HFFc6 (cell line): ENCODE measurements around the gene HOXD12. TPM values are rescaled to one million over a fixed set of nuclear protein-coding genes. Genes with fewer than 3 reads are reported as not detected.

Experiments used
- DNase-seq: peaks from one replicate; pipeline ENCODE4 v3.0.0-alpha.2; 2018
- H3K27ac Mint-ChIP-seq: 2 replicates; pipeline ENCODE4 v1.8.0; 2020; ENCODE audit warnings: mild to moderate bottlenecking, mixed read lengths
- H3K27me3 Mint-ChIP-seq: 2 replicates; pipeline ENCODE4 v1.8.0; 2021; ENCODE audit warnings: mild to moderate bottlenecking, moderate library complexity, mixed read lengths; ENCODE audit not compliant: insufficient read depth
- H3K36me3 Mint-ChIP-seq: 2 replicates; pipeline ENCODE4 v1.8.0; 2021; ENCODE audit warnings: low read depth, mixed read lengths
- H3K4me1 Mint-ChIP-seq: 2 replicates; pipeline ENCODE4 v1.8.0; 2020; ENCODE audit warnings: low read depth, mixed read lengths
- H3K4me3 Mint-ChIP-seq: 2 replicates; pipeline ENCODE4 v1.8.0; 2020; ENCODE audit warnings: mild to moderate bottlenecking, moderate library complexity, mixed read lengths
- H3K9me3 Mint-ChIP-seq: 2 replicates; pipeline ENCODE4 v1.8.0; 2020; ENCODE audit warnings: mild to moderate bottlenecking, mixed read lengths
- total RNA-seq, 6 experiments: library from RNA; stranded (reverse); fragmentation: NEBNext Ultra II Directional; extraction: Animal tissue kit (Norgen Biotek cat#: 25700); gene quantifications; 2 replicates in 1 of 6; 3 replicates in 5 of 6; pipeline ENCODE4 v1.2.3, GENCODE V29; 2021
- TF ChIP-seq, protein P1 (sequence below): fragments of 200-600 bp; sonication (generic); IDR thresholded peaks from 2 replicates; pipeline ENCODE4 v1.5.0; 2021; ENCODE audit warnings: antibody characterized with exemption, mild to moderate bottlenecking

HOXD12 gene
- total RNA-seq, 6 experiments from 2014 or later: 0.19 to 0.36 (median 0.26) TPM; not detected in 2

GRCh38 chr2:176123411-176124109 is 24.0 kb downstream of the HOXD12 start:
- Mint-ChIP-seq H3K27ac (no peak overlapping the region), H3K27me3 (peaks cover 14% of the 10 kb centered on the region)

GRCh38 chr2:176124110-176124946 is 24.7 kb downstream of the HOXD12 start:
- H3K4me3 Mint-ChIP-seq: no peak overlapping the region; the same call in 1 of the 2 replicates
- DNase-seq: no peak
- no peaks in the 10 kb centered on the region for H3K9me3 Mint-ChIP-seq

More at GRCh38 chr2:176123411-176124109, 24.0 kb downstream of the HOXD12 start:
- peaks cover 12% of the 10 kb centered on the region for H3K36me3 Mint-ChIP-seq
- H3K4me1 Mint-ChIP-seq: peaks cover 19% of the 10 kb centered on the region
- TF ChIP-seq, protein P1, sequence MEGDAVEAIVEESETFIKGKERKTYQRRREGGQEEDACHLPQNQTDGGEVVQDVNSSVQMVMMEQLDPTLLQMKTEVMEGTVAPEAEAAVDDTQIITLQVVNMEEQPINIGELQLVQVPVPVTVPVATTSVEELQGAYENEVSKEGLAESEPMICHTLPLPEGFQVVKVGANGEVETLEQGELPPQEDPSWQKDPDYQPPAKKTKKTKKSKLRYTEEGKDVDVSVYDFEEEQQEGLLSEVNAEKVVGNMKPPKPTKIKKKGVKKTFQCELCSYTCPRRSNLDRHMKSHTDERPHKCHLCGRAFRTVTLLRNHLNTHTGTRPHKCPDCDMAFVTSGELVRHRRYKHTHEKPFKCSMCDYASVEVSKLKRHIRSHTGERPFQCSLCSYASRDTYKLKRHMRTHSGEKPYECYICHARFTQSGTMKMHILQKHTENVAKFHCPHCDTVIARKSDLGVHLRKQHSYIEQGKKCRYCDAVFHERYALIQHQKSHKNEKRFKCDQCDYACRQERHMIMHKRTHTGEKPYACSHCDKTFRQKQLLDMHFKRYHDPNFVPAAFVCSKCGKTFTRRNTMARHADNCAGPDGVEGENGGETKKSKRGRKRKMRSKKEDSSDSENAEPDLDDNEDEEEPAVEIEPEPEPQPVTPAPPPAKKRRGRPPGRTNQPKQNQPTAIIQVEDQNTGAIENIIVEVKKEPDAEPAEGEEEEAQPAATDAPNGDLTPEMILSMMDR: no peak
- no peak overlapping the region; the same call in 1 of the 2 replicates for H3K4me3 Mint-ChIP-seq
- no peaks in the 10 kb centered on the region for H3K9me3 Mint-ChIP-seq
- no peak for DNase-seq

GRCh38 chr2:176124947-176125771 is 25.6 kb downstream of the HOXD12 start:
- Mint-ChIP-seq H3K36me3 (peaks cover 11% of the 10 kb centered on the region; the same call in 1 of the 2 replicates), H3K4me3 (no peak overlapping the region), H3K9me3 (no peaks in the 10 kb centered on the region), H3K27me3 (peaks cover 19% of the 10 kb centered on the region), H3K27ac (no peak overlapping the region), H3K4me1 (peaks cover 26% of the 10 kb centered on the region)
- DNase-seq: no peak
- TF ChIP-seq, protein P1: no peak

More at GRCh38 chr2:176124110-176124946, 24.7 kb downstream of the HOXD12 start:
- Mint-ChIP-seq H3K27ac (no peak overlapping the region), H3K27me3 (peaks cover 20% of the 10 kb centered on the region), H3K36me3 (peaks cover 11% of the 10 kb centered on the region; the same call in 1 of the 2 replicates), H3K4me1 (peaks cover 26% of the 10 kb centered on the region)
- TF ChIP-seq, protein P1: no peak

- Mint-ChIP-seq H3K4me3 (no peak overlapping the region), H3K27ac (no peak overlapping the region), H3K27me3 (peaks cover 19% of the 10 kb centered on the region), H3K36me3 (peaks cover 11% of the 10 kb centered on the region; the same call in 1 of the 2 replicates), H3K4me1 (peaks cover 27% of the 10 kb centered on the region), H3K9me3 (no peaks in the 10 kb centered on the region)
- TF ChIP-seq, protein P1: no peak
- no peak for DNase-seq
Observed at GRCh38 chr2:176125772-176126054, 26.1 kb downstream of the HOXD12 start.
